H9 (cell line): ENCODE measurements around the gene ATP13A2. TPM values are rescaled to one million over a fixed set of nuclear protein-coding genes. Genes with fewer than 3 reads are reported as not detected.
"Not testable (repeated sequence)": the region's sequence is repeated elsewhere in the genome, so short reads cannot be mapped to it uniquely, and the experiment has no call there.

Experiments
- DNase-seq: peaks from one replicate; pipeline ENCODE4 v3.0.0-alpha.2; 2017
- H2AFZ ChIP-seq: one replicate; pipeline ENCODE4 v1.6.1; 2013; ENCODE audit warnings: mild to moderate bottlenecking, low read length, control low read depth, moderate library complexity
- H2AK5ac ChIP-seq: 2 replicates; pipeline ENCODE4 v1.6.1; 2013; ENCODE audit warnings: low read length, control low read depth, mixed read lengths; ENCODE audit not compliant: insufficient read length
- H2BK120ac ChIP-seq: one replicate; pipeline ENCODE4 v1.6.1; 2013; ENCODE audit warnings: low read depth, mild to moderate bottlenecking, low read length, control low read depth, inconsistent platforms; ENCODE audit not compliant: poor library complexity, severe bottlenecking
- H2BK12ac ChIP-seq: 2 replicates; pipeline ENCODE4 v1.6.1; 2013; ENCODE audit warnings: low read length, control low read depth, mixed read lengths, low read depth; ENCODE audit not compliant: insufficient read length
- H2BK15ac ChIP-seq: 2 replicates; pipeline ENCODE4 v1.6.1; 2013; ENCODE audit warnings: low read depth, low read length, control low read depth
- H2BK20ac ChIP-seq: one replicate; pipeline ENCODE4 v1.6.1; 2013; ENCODE audit warnings: low read depth, mild to moderate bottlenecking, low read length, control low read depth, inconsistent platforms; ENCODE audit not compliant: poor library complexity, severe bottlenecking
- H2BK5ac ChIP-seq: 2 replicates; pipeline ENCODE4 v1.6.1; 2013; ENCODE audit warnings: low read length, control low read depth, mixed read lengths; ENCODE audit not compliant: insufficient read length
- H3K14ac ChIP-seq: 2 replicates; pipeline ENCODE4 v1.6.1; 2013; ENCODE audit warnings: low read length, control low read depth; ENCODE audit not compliant: insufficient read depth
- H3K18ac ChIP-seq: 2 replicates; pipeline ENCODE4 v1.6.1; 2013; ENCODE audit warnings: low read depth, mild to moderate bottlenecking, mixed read lengths, low read length, control low read depth; ENCODE audit not compliant: insufficient read length
- H3K23ac ChIP-seq: 2 replicates; pipeline ENCODE4 v1.6.1; 2013; ENCODE audit warnings: low read length, control low read depth, mixed read lengths, low read depth; ENCODE audit not compliant: insufficient read length
- H3K23me2 ChIP-seq: 2 replicates; pipeline ENCODE4 v1.6.1; 2013; ENCODE audit warnings: low read depth, mild to moderate bottlenecking, mixed read lengths, low read length, control low read depth; ENCODE audit not compliant: insufficient read length, poor library complexity, severe bottlenecking
- H3K27ac ChIP-seq: 2 replicates; pipeline ENCODE4 v1.5.1; 2013; ENCODE audit warnings: low read length, control low read depth, mixed read lengths, low read depth; ENCODE audit not compliant: insufficient read length
- H3K27me3 ChIP-seq: 2 replicates; pipeline ENCODE4 v1.6.1; 2013; ENCODE audit warnings: low read length, control low read depth, inconsistent platforms; ENCODE audit not compliant: insufficient read depth
- H3K4ac ChIP-seq: 2 replicates; pipeline ENCODE4 v1.6.1; 2013; ENCODE audit warnings: low read depth, mild to moderate bottlenecking, control low read depth, inconsistent platforms, low read length, moderate library complexity
- H3K4me1 ChIP-seq: 2 replicates; pipeline ENCODE4 v1.6.1; 2013; ENCODE audit warnings: low read length, control low read depth, inconsistent platforms; ENCODE audit not compliant: insufficient read depth
- H3K4me2 ChIP-seq: 2 replicates; pipeline ENCODE4 v1.6.1; 2013; ENCODE audit warnings: low read length, control low read depth, mixed read lengths; ENCODE audit not compliant: insufficient read length, insufficient read depth
- H3K56ac ChIP-seq: 2 replicates; pipeline ENCODE4 v1.6.1; 2013; ENCODE audit warnings: low read depth, mild to moderate bottlenecking, mixed read lengths, low read length, control low read depth; ENCODE audit not compliant: insufficient read length
- H3K79me1 ChIP-seq: 2 replicates; pipeline ENCODE4 v1.6.1; 2013; ENCODE audit warnings: low read depth, mild to moderate bottlenecking, moderate library complexity, low read length, control low read depth, inconsistent platforms; ENCODE audit not compliant: insufficient read depth, poor library complexity, severe bottlenecking
- H3K79me2 ChIP-seq: 2 replicates; pipeline ENCODE4 v1.6.1; 2013; ENCODE audit warnings: low read length, control low read depth, inconsistent platforms; ENCODE audit not compliant: insufficient read depth
- H3K9ac ChIP-seq: 2 replicates; pipeline ENCODE4 v1.6.1; 2013; ENCODE audit warnings: low read length, control low read depth, mixed read lengths; ENCODE audit not compliant: insufficient read length; ENCODE audit errors: extremely low read depth
- H3K9me3 ChIP-seq: one replicate; pipeline ENCODE4 v1.6.1; 2013; ENCODE audit warnings: low read depth, low read length, inconsistent platforms; ENCODE audit not compliant: control insufficient read depth
- H3T11ph ChIP-seq: one replicate; pipeline ENCODE4 v1.6.1; 2013; ENCODE audit warnings: mild to moderate bottlenecking, low read length, control low read depth, inconsistent platforms
- H4K20me1 ChIP-seq: one replicate; pipeline ENCODE4 v1.6.1; 2013; ENCODE audit not compliant: control insufficient read depth, insufficient read length, insufficient read depth
- H4K5ac ChIP-seq: 2 replicates; pipeline ENCODE4 v1.6.1; 2013; ENCODE audit warnings: low read depth, mild to moderate bottlenecking, mixed read lengths, low read length, control low read depth; ENCODE audit not compliant: insufficient read length
- H4K8ac ChIP-seq: replicated peaks from 2 replicates; pipeline ENCODE4 v1.6.1; 2013; ENCODE audit warnings: low read length, control low read depth, mixed read lengths, low read depth; ENCODE audit not compliant: insufficient read length
- H4K91ac ChIP-seq: 2 replicates; pipeline ENCODE4 v1.6.1; 2013; ENCODE audit warnings: low read depth, mild to moderate bottlenecking, moderate library complexity, mixed read lengths, low read length, control low read depth; ENCODE audit not compliant: insufficient read length
- H3K27ac Mint-ChIP-seq, 3 experiments: 2 replicates in 2 of 3; 3 replicates in 1 of 3; pipeline ENCODE4 v1.8.0; 2020 to 2021; ENCODE audit warnings: mixed read lengths in 3 of 3, mild to moderate bottlenecking in 1 of 3, moderate library complexity in 1 of 3
- H3K27me3 Mint-ChIP-seq: 2 replicates; pipeline ENCODE4 v1.8.0; 2021; ENCODE audit warnings: low read depth, mild to moderate bottlenecking, moderate library complexity, mixed read lengths
- H3K36me3 Mint-ChIP-seq, 3 experiments: 2 replicates in 2 of 3; 3 replicates in 1 of 3; pipeline ENCODE4 v1.8.0; 2020 to 2021; ENCODE audit warnings: low read depth in 3 of 3, mixed read lengths in 3 of 3; ENCODE audit not compliant: insufficient read depth in 1 of 3
- H3K4me1 Mint-ChIP-seq, 2 experiments: 2 replicates each; pipeline ENCODE4 v1.8.0; 2020; ENCODE audit warnings: mixed read lengths in 2 of 2
- H3K4me3 Mint-ChIP-seq, 2 experiments: 2 replicates in 1 of 2; 3 replicates in 1 of 2; pipeline ENCODE4 v1.8.0; 2020 to 2021; ENCODE audit warnings: mild to moderate bottlenecking in 2 of 2, mixed read lengths in 2 of 2, moderate library complexity in 1 of 2
- H3K9me3 Mint-ChIP-seq, 2 experiments: 2 replicates in 1 of 2; 3 replicates in 1 of 2; pipeline ENCODE4 v1.8.0; 2020; ENCODE audit warnings: mild to moderate bottlenecking in 2 of 2, mixed read lengths in 2 of 2, moderate library complexity in 1 of 2
- WGBS: extraction: QIAGEN DNeasy Blood & Tissue Kit; methylation state at CpG from one replicate; pipeline ENCODE4 v1.1.7; 2013; ENCODE audit warnings: missing lambda C conversion rate, low lambda C conversion rate, mixed read lengths; ENCODE audit not compliant: insufficient read length; ENCODE audit errors: extremely low coverage; 5-methylcytosine and 5-hydroxymethylcytosine counted together
- total RNA-seq: library from RNA; stranded (reverse); gene quantifications from 2 replicates; pipeline ENCODE4 v1.2.1, GENCODE V29; 2021
- TF ChIP-seq, protein P1 (sequence below): fragments of 200-600 bp; sonication (generic); conservative IDR thresholded peaks from 3 replicates; pipeline ENCODE4 v1.8.0; 2021; ENCODE audit warnings: antibody characterized with exemption, mild to moderate bottlenecking

Gene ATP13A2
- total RNA-seq, 1 experiment from 2014 or later: 53.6 TPM

DNA sequence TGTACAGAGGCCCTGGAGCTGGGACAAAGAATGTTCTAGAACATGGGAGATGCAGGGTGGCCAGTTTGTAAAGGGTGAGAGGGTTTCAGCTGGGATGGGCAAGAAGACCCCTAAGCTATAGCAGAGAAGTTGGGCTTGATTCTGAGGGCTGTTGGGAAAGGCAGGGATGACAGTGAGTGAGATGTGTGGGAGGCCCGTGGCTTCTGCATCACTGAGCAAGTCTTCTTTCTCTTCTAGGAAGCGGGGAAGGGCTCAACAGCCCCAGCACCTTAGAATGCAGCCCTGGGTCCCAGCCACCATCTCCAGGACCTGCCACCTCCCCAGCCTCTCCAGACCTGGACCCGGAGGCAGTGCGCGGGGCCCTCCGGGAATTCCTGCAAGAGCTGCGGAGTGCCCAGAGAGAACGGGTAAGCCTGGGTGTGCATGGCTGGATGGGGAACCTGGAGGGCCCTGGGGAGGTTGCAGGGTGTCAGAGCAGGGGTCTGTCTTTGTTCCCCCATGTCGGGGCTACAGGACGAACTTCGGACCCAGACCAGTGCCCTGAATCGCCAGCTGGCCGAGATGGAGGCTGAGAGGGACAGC, 46.2 kb downstream of the ATP13A2 start:
- Histone ChIP-seq H3T11ph (no peak overlapping the region), H3K79me2 (no peaks in the 10 kb centered on the region), H3K4me2 (no peak overlapping the region), H2BK120ac (no peak overlapping the region), H3K18ac (no peak overlapping the region), H3K23ac (no peak overlapping the region), H3K79me1 (no peaks in the 10 kb centered on the region), H3K4ac (no peak overlapping the region), H2AK5ac (no peak overlapping the region), H4K91ac (no peak overlapping the region), H2BK20ac (no peak overlapping the region), H2BK15ac (no peak overlapping the region), H2AFZ (no peak overlapping the region), H4K5ac (no peak overlapping the region), H3K4me1 (no peaks in the 10 kb centered on the region), H3K27ac (no peak overlapping the region), H3K56ac (no peak overlapping the region), H2BK12ac (no peak overlapping the region), H3K9me3 (no peaks in the 10 kb centered on the region), H3K27me3 (no peaks in the 10 kb centered on the region), H3K23me2 (no peaks in the 10 kb centered on the region), H4K8ac (no peak overlapping the region), H3K9ac (no peak overlapping the region), H2BK5ac (no peak overlapping the region), H4K20me1 (no peaks in the 10 kb centered on the region), H3K14ac (no peak overlapping the region)
- no peak for DNase-seq
- WGBS: no CpG with 5 or more reads among the region's 13 CpGs
- no peak overlapping the region; a peak in 1 of 5 replicates for H3K4me3 Mint-ChIP-seq
- H3K27ac Mint-ChIP-seq: peak overlapping the region in 2 of 3 experiments; percentile 21 to 52; a peak in 1 of 7 replicates
- H3K4me1 Mint-ChIP-seq: peaks cover 0 to 3% of the 10 kb centered on the region in 2 experiments
- TF ChIP-seq, protein P1, sequence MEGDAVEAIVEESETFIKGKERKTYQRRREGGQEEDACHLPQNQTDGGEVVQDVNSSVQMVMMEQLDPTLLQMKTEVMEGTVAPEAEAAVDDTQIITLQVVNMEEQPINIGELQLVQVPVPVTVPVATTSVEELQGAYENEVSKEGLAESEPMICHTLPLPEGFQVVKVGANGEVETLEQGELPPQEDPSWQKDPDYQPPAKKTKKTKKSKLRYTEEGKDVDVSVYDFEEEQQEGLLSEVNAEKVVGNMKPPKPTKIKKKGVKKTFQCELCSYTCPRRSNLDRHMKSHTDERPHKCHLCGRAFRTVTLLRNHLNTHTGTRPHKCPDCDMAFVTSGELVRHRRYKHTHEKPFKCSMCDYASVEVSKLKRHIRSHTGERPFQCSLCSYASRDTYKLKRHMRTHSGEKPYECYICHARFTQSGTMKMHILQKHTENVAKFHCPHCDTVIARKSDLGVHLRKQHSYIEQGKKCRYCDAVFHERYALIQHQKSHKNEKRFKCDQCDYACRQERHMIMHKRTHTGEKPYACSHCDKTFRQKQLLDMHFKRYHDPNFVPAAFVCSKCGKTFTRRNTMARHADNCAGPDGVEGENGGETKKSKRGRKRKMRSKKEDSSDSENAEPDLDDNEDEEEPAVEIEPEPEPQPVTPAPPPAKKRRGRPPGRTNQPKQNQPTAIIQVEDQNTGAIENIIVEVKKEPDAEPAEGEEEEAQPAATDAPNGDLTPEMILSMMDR: no peak
- H3K36me3 Mint-ChIP-seq: peaks cover 17 to 40% (median 27%) of the 10 kb centered on the region in 3 experiments
- H3K9me3 Mint-ChIP-seq: no peaks in the 10 kb centered on the region
- no peaks in the 10 kb centered on the region for H3K27me3 Mint-ChIP-seq

DNA sequence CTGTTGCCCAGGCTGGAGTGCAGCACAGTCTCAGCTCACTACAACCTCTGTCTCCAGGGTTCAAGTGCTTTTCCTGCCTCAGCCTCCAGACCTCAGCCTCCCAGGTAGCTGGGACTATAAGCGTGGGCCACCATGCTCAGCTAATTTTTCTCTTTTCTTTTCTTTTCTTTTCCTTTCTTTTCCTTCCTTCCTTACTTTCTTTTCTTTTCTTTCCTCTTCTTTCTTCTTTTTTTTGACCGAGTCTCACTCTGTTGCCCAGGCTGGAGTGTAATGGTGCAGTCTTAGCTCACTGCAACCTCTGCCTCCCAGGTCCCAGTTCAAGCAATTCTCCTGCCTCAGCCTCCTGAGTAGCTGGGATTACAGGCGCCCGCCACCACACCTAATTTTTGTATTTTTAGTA, 47.6 kb downstream of the ATP13A2 start:
- H3K36me3 Mint-ChIP-seq: peaks cover 17 to 36% (median 29%) of the 10 kb centered on the region in 3 experiments
- not testable (repeated sequence) for H3K4me1 Mint-ChIP-seq, H2BK12ac ChIP-seq, H3K23ac ChIP-seq, H4K91ac ChIP-seq, DNase-seq, H3T11ph ChIP-seq, H4K8ac ChIP-seq, H2BK15ac ChIP-seq, H2AFZ ChIP-seq, H3K9me3 Mint-ChIP-seq, H3K56ac ChIP-seq, H3K4me1 ChIP-seq, H4K5ac ChIP-seq, H2BK120ac ChIP-seq, H3K9ac ChIP-seq, H3K27me3 Mint-ChIP-seq, H3K4me3 Mint-ChIP-seq, H3K14ac ChIP-seq, H4K20me1 ChIP-seq, H3K27ac ChIP-seq, H3K23me2 ChIP-seq, H2AK5ac ChIP-seq, H3K79me1 ChIP-seq, H3K4me2 ChIP-seq, H3K9me3 ChIP-seq, H2BK20ac ChIP-seq, H3K4ac ChIP-seq, H3K18ac ChIP-seq, H3K27me3 ChIP-seq, H2BK5ac ChIP-seq, H3K79me2 ChIP-seq
- H3K27ac Mint-ChIP-seq: peak overlapping the region in 1 of 3 experiments; percentile 62; a peak in 1 of 7 replicates
- WGBS: no CpG with 5 or more reads among the region's 4 CpGs
